Measurements from ENCODE around the gene PARS2.

PARS2 gene

DNA sequence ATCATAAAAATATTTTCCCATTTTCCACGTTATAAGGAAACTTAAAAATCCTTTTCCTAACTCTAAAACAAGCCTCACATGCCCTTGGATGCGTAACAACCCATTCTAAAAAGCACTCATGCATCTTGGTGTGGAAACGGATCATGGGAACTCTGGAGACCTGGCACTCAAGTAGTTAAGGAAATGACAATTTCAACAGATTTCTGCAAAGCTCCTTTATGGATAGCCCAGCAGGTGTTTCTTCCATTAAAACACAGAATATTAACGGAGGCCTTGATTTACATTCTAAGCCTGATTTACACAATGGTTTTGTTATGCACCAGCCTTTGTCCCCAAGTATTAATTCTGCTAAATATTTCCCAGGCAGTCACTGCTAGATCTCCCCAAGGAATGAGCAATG is 12.9 kb downstream of the PARS2 start:
- H3K9me3 ChIP-seq (ENCODE audit: control insufficient read depth, low read length) = no peaks in the 10 kb centered on the region
- no peak overlapping the region for H3K27ac ChIP-seq (ENCODE audit: insufficient read depth, low read depth, low read length, poor library complexity, severe bottlenecking)
- no peaks in the 10 kb centered on the region for H3K27me3 ChIP-seq (ENCODE audit: control insufficient read depth, insufficient read depth, low read length, poor library complexity, severe bottlenecking)
- 62 to 69% methylated on average over 4 of the region's 4 CpGs for WGBS, 2 experiments
- H3K36me3 ChIP-seq (ENCODE audit: control insufficient read depth, insufficient read depth, low read length) = no peaks in the 10 kb centered on the region
- H3K4me3 ChIP-seq (ENCODE audit: insufficient read depth, low read depth, low read length) = no peak overlapping the region
- H3K4me1 ChIP-seq (ENCODE audit: control insufficient read depth, insufficient read depth, low read length) = no peaks in the 10 kb centered on the region

DNA sequence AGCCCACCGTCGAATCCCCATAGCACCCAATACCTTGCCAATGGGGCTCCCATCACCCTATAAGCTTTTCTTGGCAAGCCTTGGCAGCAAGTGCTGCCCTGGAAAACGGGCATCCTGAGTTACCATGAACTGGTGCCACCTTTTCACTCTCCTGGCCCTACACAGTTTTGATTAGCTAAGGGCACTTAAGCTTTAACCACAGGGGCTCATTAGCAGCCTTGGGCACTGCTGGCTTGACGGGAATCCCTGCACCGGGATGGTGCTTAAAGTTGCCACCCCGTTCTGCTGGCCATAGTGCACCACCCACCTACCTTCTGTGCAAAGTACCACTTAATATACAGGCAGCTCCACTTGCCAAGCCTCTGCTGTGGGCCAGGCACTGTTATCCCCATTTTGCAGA is 13.7 kb downstream of the PARS2 start:
- no peak overlapping the region for H3K4me3 ChIP-seq (ENCODE audit: insufficient read depth, low read depth, low read length)
- H3K4me1 ChIP-seq (ENCODE audit: control insufficient read depth, insufficient read depth, low read length) = no peaks in the 10 kb centered on the region
- WGBS, 2 experiments = 90 to 91% methylated on average over 6 of the region's 6 CpGs
- H3K27me3 ChIP-seq (ENCODE audit: control insufficient read depth, insufficient read depth, low read length, poor library complexity, severe bottlenecking) = no peaks in the 10 kb centered on the region
- no peaks in the 10 kb centered on the region for H3K9me3 ChIP-seq (ENCODE audit: control insufficient read depth, low read length)
- no peaks in the 10 kb centered on the region for H3K36me3 ChIP-seq (ENCODE audit: control insufficient read depth, insufficient read depth, low read length)
- no peak overlapping the region for H3K27ac ChIP-seq (ENCODE audit: insufficient read depth, low read depth, low read length, poor library complexity, severe bottlenecking)

DNA sequence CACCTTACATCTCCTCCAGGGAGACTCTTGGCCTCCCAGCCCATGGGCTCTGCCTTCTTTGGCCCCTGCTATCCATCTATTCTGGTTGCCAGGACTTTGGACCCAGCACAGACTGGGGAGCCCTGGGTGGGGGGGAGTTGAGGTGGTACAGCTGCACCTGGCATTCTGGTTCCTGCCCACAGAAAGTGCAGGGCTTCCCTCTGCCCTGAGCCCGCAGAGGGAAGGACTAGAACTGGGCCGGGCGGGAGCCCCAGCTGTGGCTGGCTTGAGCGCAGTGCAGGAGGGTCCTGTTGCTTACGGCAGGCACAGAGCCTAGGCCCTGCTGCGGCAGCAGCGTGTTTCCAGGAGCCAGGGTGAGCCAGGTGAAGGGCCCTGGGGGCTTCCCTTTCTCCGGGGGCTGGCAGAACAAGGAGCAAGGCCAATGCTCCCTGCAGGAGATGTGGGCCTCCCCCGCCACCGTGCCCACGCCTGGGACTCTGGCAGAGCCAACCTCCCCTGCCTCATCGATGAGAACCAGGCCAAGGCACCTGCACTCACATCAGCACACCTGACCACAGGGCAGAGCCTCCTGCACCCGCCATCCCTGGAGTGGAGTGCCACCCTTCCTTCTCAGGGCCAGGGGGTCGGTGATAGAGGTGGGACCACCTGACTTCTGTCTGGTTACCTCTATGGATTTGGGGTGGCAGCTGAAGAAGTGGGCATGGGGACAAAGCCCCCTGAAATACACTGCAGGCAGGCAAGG is 16.1 kb downstream of the PARS2 start:
- H3K27me3 ChIP-seq (ENCODE audit: control insufficient read depth, insufficient read depth, low read length, poor library complexity, severe bottlenecking) = no peaks in the 10 kb centered on the region
- WGBS, 2 experiments = 90 to 93% methylated on average over 14 of the region's 14 CpGs
- H3K4me1 ChIP-seq (ENCODE audit: control insufficient read depth, insufficient read depth, low read length) = no peaks in the 10 kb centered on the region
- no peaks in the 10 kb centered on the region for H3K9me3 ChIP-seq (ENCODE audit: control insufficient read depth, low read length)
- no peak overlapping the region for H3K4me3 ChIP-seq (ENCODE audit: insufficient read depth, low read depth, low read length)
- no peak overlapping the region for H3K27ac ChIP-seq (ENCODE audit: insufficient read depth, low read depth, low read length, poor library complexity, severe bottlenecking)
- no peaks in the 10 kb centered on the region for H3K36me3 ChIP-seq (ENCODE audit: control insufficient read depth, insufficient read depth, low read length)

DNA sequence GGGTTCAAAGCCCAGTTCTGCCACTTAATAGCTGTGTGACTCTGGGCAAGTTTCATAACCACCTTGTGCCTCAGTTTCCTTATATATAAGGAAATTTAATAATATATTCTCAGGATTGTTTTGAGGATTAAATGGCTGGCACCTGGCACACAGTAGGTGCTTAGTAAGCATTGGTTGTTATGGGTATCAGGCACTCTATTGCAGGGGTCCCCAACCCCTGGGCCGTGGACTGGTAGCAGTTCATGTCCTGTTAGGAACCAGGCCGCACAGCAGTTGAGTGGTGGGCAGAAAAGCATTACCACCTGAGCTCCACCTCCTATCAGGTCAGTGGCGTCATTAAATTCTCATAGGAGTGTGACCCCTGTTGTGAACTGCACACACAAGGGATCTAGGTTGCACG is 18.5 kb downstream of the PARS2 start:
- H3K4me3 ChIP-seq (ENCODE audit: insufficient read depth, low read depth, low read length) = no peak overlapping the region
- WGBS, 2 experiments = 91 to 95% methylated on average over 4 of the region's 4 CpGs
- H3K4me1 ChIP-seq (ENCODE audit: control insufficient read depth, insufficient read depth, low read length) = no peaks in the 10 kb centered on the region
- H3K27me3 ChIP-seq (ENCODE audit: control insufficient read depth, insufficient read depth, low read length, poor library complexity, severe bottlenecking) = no peaks in the 10 kb centered on the region
- no peaks in the 10 kb centered on the region for H3K9me3 ChIP-seq (ENCODE audit: control insufficient read depth, low read length)
- peaks cover 9% of the 10 kb centered on the region for H3K36me3 ChIP-seq (ENCODE audit: control insufficient read depth, insufficient read depth, low read length)
- H3K27ac ChIP-seq (ENCODE audit: insufficient read depth, low read depth, low read length, poor library complexity, severe bottlenecking) = no peak overlapping the region

DNA sequence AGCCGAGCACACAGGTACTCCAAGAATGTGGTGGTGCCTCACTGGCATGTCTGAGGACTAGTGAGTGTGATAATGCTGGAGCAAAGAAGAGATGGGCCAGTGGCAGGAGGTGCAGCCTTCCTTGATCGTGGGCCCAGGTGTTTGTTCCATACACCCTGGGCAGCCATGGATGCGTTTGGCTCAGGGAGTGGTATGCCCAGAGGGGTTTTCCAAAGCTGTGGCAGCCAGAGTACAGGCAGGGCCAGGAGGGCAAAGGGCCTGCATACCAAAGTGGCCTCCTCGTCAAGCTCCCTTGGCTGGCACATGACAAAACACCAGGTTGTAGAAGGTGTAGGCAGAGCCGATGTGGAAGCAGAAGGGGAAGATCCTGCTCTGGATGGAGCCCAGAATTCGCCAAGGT is 19.0 kb downstream of the PARS2 start:
- Histone ChIP-seq H3K36me3 (ENCODE audit: control insufficient read depth, insufficient read depth, low read length) (peaks cover 9% of the 10 kb centered on the region), H3K27me3 (ENCODE audit: control insufficient read depth, insufficient read depth, low read length, poor library complexity, severe bottlenecking) (no peaks in the 10 kb centered on the region), H3K4me3 (ENCODE audit: insufficient read depth, low read depth, low read length) (no peak overlapping the region), H3K4me1 (ENCODE audit: control insufficient read depth, insufficient read depth, low read length) (no peaks in the 10 kb centered on the region), H3K27ac (ENCODE audit: insufficient read depth, low read depth, low read length, poor library complexity, severe bottlenecking) (no peak overlapping the region), H3K9me3 (ENCODE audit: control insufficient read depth, low read length) (no peaks in the 10 kb centered on the region)
- 92 to 95% methylated on average over 6 of the region's 6 CpGs for WGBS, 2 experiments

DNA sequence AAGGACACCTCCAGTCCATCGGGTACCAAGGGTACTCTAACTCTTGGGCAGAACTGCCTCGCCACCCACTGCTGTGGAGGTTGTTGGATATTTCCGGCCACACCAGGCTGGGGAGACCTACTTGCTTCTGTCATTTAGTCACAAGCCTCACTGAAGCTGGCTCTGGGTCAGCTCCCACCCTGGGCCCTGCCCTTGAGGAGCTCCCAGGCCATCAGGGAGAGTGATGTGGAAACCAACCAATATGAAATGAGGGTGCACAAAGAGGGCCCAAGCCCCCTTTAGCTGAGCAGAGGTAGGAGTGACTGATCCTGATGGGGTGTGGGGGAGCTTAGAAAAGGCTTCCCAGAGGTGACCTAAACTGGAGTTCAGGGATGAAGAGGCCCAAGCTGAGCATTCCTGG is 19.6 kb downstream of the PARS2 start:
- no peak overlapping the region for H3K4me3 ChIP-seq (ENCODE audit: insufficient read depth, low read depth, low read length)
- no peak overlapping the region for H3K27ac ChIP-seq (ENCODE audit: insufficient read depth, low read depth, low read length, poor library complexity, severe bottlenecking)
- H3K27me3 ChIP-seq (ENCODE audit: control insufficient read depth, insufficient read depth, low read length, poor library complexity, severe bottlenecking) = no peaks in the 10 kb centered on the region
- 93 to 94% methylated on average over 3 of the region's 3 CpGs for WGBS, 2 experiments
- H3K36me3 ChIP-seq (ENCODE audit: control insufficient read depth, insufficient read depth, low read length) = peaks cover 12% of the 10 kb centered on the region
- H3K9me3 ChIP-seq (ENCODE audit: control insufficient read depth, low read length) = no peaks in the 10 kb centered on the region
- no peaks in the 10 kb centered on the region for H3K4me1 ChIP-seq (ENCODE audit: control insufficient read depth, insufficient read depth, low read length)

DNA sequence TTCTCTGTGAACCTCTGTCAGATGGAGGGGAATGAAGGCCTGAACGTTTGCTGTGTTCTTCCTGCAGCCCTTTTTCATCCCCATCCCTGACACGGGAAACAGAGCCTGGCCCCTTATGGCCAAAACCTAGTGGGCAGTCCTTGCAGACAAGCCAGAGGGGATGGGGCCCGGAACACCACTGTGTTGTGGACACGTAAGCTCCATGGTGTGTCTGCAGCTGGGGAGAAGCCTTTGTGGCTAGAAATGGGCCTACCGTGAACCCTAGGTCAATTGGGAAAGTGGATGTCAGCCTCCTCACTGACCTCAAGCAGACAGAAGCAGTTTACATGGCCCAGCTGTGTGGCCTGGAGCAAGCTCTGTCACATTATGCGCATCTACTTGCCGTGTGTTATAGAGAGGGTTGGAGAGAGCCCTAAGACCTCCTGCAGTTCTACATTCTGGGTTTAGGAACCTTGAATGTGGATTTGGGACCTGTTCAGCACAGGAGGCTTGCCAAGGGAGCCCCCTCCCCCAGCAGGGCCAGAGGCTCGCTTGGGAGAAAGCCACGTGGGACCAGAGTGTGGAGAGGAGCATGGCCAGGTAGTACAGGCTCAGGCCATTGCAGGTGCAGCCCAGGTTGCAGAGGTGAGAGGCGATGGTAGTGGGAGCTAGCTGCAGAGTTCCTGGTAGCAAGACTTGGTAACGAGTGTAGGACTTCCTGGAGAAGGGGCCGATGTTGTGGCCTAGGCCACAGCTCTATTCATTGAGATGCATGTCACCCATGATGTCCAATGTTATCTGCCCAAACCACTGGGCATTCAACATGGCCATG is 20.7 kb downstream of the PARS2 start:
- no peaks in the 10 kb centered on the region for H3K9me3 ChIP-seq (ENCODE audit: control insufficient read depth, low read length)
- no peak overlapping the region for H3K4me3 ChIP-seq (ENCODE audit: insufficient read depth, low read depth, low read length)
- H3K27me3 ChIP-seq (ENCODE audit: control insufficient read depth, insufficient read depth, low read length, poor library complexity, severe bottlenecking) = no peaks in the 10 kb centered on the region
- H3K27ac ChIP-seq (ENCODE audit: insufficient read depth, low read depth, low read length, poor library complexity, severe bottlenecking) = no peak overlapping the region
- 86 to 90% methylated on average over 12 of the region's 12 CpGs for WGBS, 2 experiments
- H3K36me3 ChIP-seq (ENCODE audit: control insufficient read depth, insufficient read depth, low read length) = peaks cover 19% of the 10 kb centered on the region
- H3K4me1 ChIP-seq (ENCODE audit: control insufficient read depth, insufficient read depth, low read length) = no peaks in the 10 kb centered on the region

DNA sequence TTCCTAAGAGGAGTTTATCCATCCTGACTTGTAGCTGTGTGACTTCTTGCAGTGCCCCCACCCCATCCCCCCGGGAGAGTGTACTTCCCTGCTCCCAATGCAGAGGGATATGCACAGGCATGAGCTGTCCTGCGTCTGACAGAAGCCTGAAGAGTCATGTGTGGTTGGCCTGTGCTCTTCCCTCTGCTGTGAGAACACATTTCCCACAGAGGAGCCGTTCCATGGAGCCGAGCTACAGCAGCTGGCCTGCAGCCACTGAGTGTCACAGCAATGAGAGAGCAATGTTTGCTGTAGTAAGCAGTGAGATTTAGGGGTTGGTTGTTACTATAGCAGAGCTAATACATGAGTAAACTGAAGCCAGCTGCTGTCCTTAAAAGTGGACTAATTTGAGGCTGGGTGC is 22.0 kb downstream of the PARS2 start:
- Histone ChIP-seq H3K9me3 (ENCODE audit: control insufficient read depth, low read length) (no peaks in the 10 kb centered on the region), H3K36me3 (ENCODE audit: control insufficient read depth, insufficient read depth, low read length) (peaks cover 28% of the 10 kb centered on the region), H3K27me3 (ENCODE audit: control insufficient read depth, insufficient read depth, low read length, poor library complexity, severe bottlenecking) (no peaks in the 10 kb centered on the region), H3K27ac (ENCODE audit: insufficient read depth, low read depth, low read length, poor library complexity, severe bottlenecking) (no peak overlapping the region), H3K4me1 (ENCODE audit: control insufficient read depth, insufficient read depth, low read length) (no peaks in the 10 kb centered on the region), H3K4me3 (ENCODE audit: insufficient read depth, low read depth, low read length) (no peak overlapping the region)
- 96 to 97% methylated on average over 4 of the region's 4 CpGs for WGBS, 2 experiments

- WGBS, 2 experiments = 94% methylated on average over 4 of the region's 4 CpGs
- Histone ChIP-seq H3K27me3 (ENCODE audit: control insufficient read depth, insufficient read depth, low read length, poor library complexity, severe bottlenecking) (no peaks in the 10 kb centered on the region), H3K27ac (ENCODE audit: insufficient read depth, low read depth, low read length, poor library complexity, severe bottlenecking) (no peak overlapping the region), H3K9me3 (ENCODE audit: control insufficient read depth, low read length) (no peaks in the 10 kb centered on the region), H3K36me3 (ENCODE audit: control insufficient read depth, insufficient read depth, low read length) (peaks cover 35% of the 10 kb centered on the region), H3K4me1 (ENCODE audit: control insufficient read depth, insufficient read depth, low read length) (no peaks in the 10 kb centered on the region), H3K4me3 (ENCODE audit: insufficient read depth, low read depth, low read length) (no peak overlapping the region)
These were observed 22.8 kb downstream of the PARS2 start for GRCh38 chr1:54741531-54741930.

DNA sequence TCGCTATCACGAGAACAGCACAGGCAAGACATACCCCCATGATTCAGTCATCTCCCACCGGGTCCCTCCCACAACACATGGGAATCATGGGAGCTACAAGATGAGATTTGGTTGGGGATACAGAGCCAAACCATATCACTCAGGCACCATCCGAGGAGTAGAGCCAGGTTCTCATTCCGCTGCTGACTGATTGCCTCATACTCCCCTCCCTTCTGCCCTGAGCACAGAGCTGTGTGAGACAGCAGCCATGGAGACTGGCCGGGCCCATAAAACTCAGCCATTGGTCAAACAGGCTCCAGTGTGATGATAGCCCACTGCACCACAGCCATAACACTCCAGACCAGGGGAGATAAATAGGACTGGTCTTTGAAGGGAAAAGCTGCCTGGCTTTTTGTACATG is 26.1 kb downstream of the PARS2 start:
- no peaks in the 10 kb centered on the region for H3K27me3 ChIP-seq (ENCODE audit: control insufficient read depth, insufficient read depth, low read length, poor library complexity, severe bottlenecking)
- H3K36me3 ChIP-seq (ENCODE audit: control insufficient read depth, insufficient read depth, low read length) = peaks cover 36% of the 10 kb centered on the region
- WGBS, 2 experiments = 96% methylated on average over 6 of the region's 6 CpGs
- no peak overlapping the region for H3K4me3 ChIP-seq (ENCODE audit: insufficient read depth, low read depth, low read length)
- H3K4me1 ChIP-seq (ENCODE audit: control insufficient read depth, insufficient read depth, low read length) = no peaks in the 10 kb centered on the region
- H3K27ac ChIP-seq (ENCODE audit: insufficient read depth, low read depth, low read length, poor library complexity, severe bottlenecking) = no peak overlapping the region
- no peaks in the 10 kb centered on the region for H3K9me3 ChIP-seq (ENCODE audit: control insufficient read depth, low read length)
